ENCODE results near the gene SLC30A10. TPM values are rescaled to one million over a fixed set of nuclear protein-coding genes. Genes with fewer than 3 reads are reported as not detected.
"Not testable (repeated sequence)": the region's sequence is repeated elsewhere in the genome, so short reads cannot be mapped to it uniquely, and the experiment has no call there.

The SLC30A10 gene
- total RNA-seq, 4 donors from 2014 or later = not detected

DNA sequence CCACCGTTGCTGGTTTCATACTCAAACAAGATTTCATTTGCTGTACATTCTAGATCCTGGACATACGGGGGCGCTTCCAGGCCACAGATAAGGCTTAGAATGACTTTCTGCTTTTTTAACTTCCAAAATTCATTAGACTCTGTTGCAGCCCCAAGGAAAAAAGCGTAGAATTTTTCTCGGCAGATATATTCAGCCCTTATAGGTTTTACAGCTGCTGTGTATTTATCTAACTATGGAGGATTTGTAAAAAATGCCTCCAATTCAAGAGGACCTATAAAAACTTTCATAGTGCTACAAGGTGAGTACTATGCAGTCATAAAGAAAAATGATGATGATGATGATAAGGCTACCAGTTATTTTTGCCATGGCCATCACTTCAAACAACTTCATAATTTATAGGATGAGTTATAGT lies 51.6 kb downstream of the SLC30A10 start:
- WGBS, 2 donors = 64% methylated on average over 5 of the region's 5 CpGs
- DNase-seq = no peak
- Histone ChIP-seq H3K27me3 (no peaks in the 10 kb centered on the region), H3K36me3 (no peaks in the 10 kb centered on the region), H3K4me1 (no peaks in the 10 kb centered on the region), H3K4me3 (no peak overlapping the region), H3K9me3 (no peaks in the 10 kb centered on the region), H3K27ac (no peak overlapping the region)
- intact Hi-C loops (cut with DNase I) = no loop called here
- TF ChIP-seq, protein P1, sequence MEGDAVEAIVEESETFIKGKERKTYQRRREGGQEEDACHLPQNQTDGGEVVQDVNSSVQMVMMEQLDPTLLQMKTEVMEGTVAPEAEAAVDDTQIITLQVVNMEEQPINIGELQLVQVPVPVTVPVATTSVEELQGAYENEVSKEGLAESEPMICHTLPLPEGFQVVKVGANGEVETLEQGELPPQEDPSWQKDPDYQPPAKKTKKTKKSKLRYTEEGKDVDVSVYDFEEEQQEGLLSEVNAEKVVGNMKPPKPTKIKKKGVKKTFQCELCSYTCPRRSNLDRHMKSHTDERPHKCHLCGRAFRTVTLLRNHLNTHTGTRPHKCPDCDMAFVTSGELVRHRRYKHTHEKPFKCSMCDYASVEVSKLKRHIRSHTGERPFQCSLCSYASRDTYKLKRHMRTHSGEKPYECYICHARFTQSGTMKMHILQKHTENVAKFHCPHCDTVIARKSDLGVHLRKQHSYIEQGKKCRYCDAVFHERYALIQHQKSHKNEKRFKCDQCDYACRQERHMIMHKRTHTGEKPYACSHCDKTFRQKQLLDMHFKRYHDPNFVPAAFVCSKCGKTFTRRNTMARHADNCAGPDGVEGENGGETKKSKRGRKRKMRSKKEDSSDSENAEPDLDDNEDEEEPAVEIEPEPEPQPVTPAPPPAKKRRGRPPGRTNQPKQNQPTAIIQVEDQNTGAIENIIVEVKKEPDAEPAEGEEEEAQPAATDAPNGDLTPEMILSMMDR (IDR thresholded peaks at IDR 0.05) = no peak
- TF ChIP-seq POLR2A (IDR thresholded peaks at IDR 0.05) = no peak

DNA sequence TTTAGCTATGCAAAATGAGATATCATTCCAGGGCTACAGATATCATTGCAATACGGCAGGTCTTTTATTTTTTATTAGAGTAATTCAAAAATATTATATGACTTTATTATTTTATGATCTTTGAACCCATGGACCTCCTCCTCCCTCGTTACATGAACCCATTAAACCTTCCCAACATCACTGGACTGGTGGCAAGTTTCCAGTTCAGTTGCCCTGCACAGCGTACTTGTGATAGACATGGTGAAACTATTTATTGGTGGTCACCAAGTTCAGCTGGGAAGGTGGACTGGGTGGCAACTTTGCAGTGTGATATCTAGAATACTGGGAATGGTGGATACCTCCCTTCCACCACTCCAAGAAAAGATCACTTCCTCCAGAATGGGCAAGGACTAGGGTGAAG lies 52.5 kb downstream of the SLC30A10 start:
- no peaks in the 10 kb centered on the region for H3K9me3 ChIP-seq
- intact Hi-C loops (cut with DNase I) = no loop called here
- H3K27ac ChIP-seq = no peak overlapping the region
- no peaks in the 10 kb centered on the region for H3K27me3 ChIP-seq
- H3K4me1 ChIP-seq = no peaks in the 10 kb centered on the region
- H3K4me3 ChIP-seq = no peak overlapping the region
- no peak for DNase-seq
- TF ChIP-seq, protein P1 (IDR thresholded peaks at IDR 0.05) = no peak
- TF ChIP-seq POLR2A (IDR thresholded peaks at IDR 0.05) = no peak
- 66 to 68% methylated on average over 3 of the region's 3 CpGs for WGBS, 2 donors
- H3K36me3 ChIP-seq = no peaks in the 10 kb centered on the region

DNA sequence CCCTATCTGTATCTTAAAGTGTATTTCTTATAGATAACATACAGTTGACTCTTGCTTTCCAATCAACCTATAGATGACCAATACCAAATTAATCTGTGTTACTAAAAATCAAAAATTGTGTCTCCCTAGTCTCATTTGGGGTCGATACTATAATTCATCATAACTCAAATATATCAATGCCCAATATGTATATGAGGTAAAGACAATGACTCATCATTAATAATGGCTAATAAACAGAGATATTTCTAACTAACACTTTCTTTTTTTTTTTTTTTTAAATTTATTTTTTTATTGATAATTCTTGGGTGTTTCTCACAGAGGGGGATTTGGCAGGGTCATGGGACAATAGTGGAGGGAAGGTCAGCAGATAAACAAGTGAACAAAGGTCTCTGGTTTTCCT lies 55.8 kb downstream of the SLC30A10 start:
- H3K27me3 ChIP-seq; H3K36me3 ChIP-seq; H3K9me3 ChIP-seq; H3K4me3 ChIP-seq; H3K4me1 ChIP-seq; H3K27ac ChIP-seq; intact Hi-C loops (cut with DNase I); DNase-seq: not testable (repeated sequence)
- WGBS, 2 donors = 55 to 56% methylated on average over 1 of the region's 1 CpG

- intact Hi-C loops (cut with DNase I) = no loop called here
- Histone ChIP-seq H3K9me3 (no peaks in the 10 kb centered on the region), H3K27me3 (no peaks in the 10 kb centered on the region), H3K4me1 (no peaks in the 10 kb centered on the region), H3K4me3 (no peak overlapping the region), H3K27ac (no peak overlapping the region), H3K36me3 (no peaks in the 10 kb centered on the region)
- WGBS, 2 donors = 18 to 21% methylated on average over 3 of the region's 3 CpGs
- TF ChIP-seq, protein P1 (IDR thresholded peaks at IDR 0.05) = no peak
- no peak for TF ChIP-seq POLR2A (IDR thresholded peaks at IDR 0.05)
- no peak for DNase-seq
These were observed 56.8 kb downstream of the SLC30A10 start for GRCh38 chr1:219871427-219872057.

- H3K4me1 ChIP-seq; H3K4me3 ChIP-seq; H3K36me3 ChIP-seq; H3K9me3 ChIP-seq; intact Hi-C loops (cut with DNase I); H3K27me3 ChIP-seq; DNase-seq; H3K27ac ChIP-seq: not testable (repeated sequence)
- WGBS, 2 donors = 100% methylated on average over 1 of the region's 3 CpGs; no CpG with 5 or more reads in 1 of the 2 donors
These were observed 59.7 kb downstream of the SLC30A10 start for GRCh38 chr1:219868615-219869014.

Small RNA genes lying within 50 kb of the gene (small RNA-seq; reads per million reads assigned to genes)
- gene RF00012 = 0 reads per million in 4 donors

Other genes starting within 250 kb of the SLC30A10 start
- 10 to 100 TPM; 31.6 to 69.8 (median 51.9) TPM for gene EPRS1, start 117.9 kb upstream of the SLC30A10 start, total RNA-seq
- 10 to 100 TPM; 18.1 to 37.3 (median 23.3) TPM for gene BPNT1, start 161.2 kb upstream of the SLC30A10 start, total RNA-seq
- gene IARS2, start 165.6 kb upstream of the SLC30A10 start, total RNA-seq = 10 to 100 TPM; 43.6 to 85.1 (median 61.7) TPM

Data from esophagus squamous epithelium (tissue), 5 donors.